HCEC 1CT (cell line): Measurements from ENCODE around the gene BMAL1.

Source experiments
- DNase-seq: peaks from one replicate; pipeline ENCODE4 v3.0.0-alpha.2; 2017

Gene BMAL1

GRCh38 chr11:13291800-13292199, 14.2 kb downstream of the BMAL1 start:
- no peak for DNase-seq

DNA sequence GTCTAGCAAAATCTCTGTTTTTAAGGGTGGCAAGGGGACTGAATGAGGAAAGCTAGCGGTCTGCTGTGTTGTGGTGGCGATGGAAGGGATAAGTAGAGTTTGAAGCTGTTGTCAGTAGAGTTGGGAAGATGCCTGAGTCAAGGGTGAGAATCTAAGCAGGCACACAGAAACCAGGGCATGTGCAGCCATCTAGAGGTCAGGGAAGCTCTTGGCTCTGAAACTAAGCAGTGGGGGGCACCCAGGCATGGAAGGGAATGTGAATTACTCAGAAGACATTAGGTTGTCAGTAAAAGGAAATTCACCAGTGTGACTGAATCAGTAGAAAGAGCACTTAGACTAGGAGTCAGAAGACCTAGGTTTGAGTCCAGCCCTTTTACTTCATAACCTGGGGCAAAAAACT, 15.4 kb downstream of the BMAL1 start:
- no peak for DNase-seq

GRCh38 chr11:13294178-13294577, 16.6 kb downstream of the BMAL1 start:
- no peak for DNase-seq

DNA sequence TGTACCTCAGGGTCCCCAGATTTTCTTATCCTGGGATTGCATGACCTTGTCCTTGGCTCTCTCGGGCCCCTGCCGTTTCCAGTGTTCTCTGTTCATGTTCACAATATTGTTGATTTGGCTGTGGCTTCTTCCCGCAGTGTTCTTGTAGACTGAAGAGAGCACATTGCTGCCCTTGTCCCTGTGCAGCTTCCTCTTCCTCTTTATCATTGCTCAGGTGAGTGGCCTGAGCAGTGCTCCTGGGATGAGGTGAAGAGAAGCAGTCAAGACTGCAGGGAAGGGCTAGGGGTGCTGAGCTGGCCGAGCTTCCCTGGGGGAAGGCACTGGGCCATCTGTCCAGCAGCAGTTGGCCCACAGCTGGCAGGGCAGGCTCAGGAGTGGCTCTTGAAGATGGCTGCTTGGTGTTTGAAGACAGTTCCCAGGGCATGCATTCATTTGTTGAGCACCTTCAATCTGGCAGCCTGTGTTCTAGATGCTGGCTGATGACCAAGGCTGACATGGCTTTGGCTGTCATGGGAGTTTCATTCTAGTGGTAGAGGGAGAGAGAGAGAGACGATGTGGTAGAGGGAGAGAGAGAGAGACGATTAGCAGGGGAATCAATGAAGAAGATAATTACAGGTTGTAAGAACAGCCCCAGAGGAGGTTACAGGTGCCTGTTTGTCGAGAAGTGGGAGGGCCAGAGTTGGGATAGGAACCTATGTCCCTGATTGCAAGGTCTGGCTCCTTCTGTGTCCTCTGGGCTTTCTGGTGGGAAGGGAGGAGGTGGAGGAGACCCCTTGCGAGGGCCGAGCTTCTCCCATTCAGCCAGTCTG, 17.4 kb downstream of the BMAL1 start:
- DNase-seq: no peak

- no peak for DNase-seq
Measured at GRCh38 chr11:13297308-13297916, 19.8 kb downstream of the BMAL1 start.

GRCh38 chr11:13297917-13298356, 20.3 kb downstream of the BMAL1 start:
- no peak for DNase-seq

- no peak for DNase-seq
Measured at GRCh38 chr11:13298765-13299164, 21.2 kb downstream of the BMAL1 start.

GRCh38 chr11:13301522-13301921, 23.9 kb downstream of the BMAL1 start:
- DNase-seq: no peak

GRCh38 chr11:13302420-13302958, 24.9 kb downstream of the BMAL1 start:
- no peak for DNase-seq

DNA sequence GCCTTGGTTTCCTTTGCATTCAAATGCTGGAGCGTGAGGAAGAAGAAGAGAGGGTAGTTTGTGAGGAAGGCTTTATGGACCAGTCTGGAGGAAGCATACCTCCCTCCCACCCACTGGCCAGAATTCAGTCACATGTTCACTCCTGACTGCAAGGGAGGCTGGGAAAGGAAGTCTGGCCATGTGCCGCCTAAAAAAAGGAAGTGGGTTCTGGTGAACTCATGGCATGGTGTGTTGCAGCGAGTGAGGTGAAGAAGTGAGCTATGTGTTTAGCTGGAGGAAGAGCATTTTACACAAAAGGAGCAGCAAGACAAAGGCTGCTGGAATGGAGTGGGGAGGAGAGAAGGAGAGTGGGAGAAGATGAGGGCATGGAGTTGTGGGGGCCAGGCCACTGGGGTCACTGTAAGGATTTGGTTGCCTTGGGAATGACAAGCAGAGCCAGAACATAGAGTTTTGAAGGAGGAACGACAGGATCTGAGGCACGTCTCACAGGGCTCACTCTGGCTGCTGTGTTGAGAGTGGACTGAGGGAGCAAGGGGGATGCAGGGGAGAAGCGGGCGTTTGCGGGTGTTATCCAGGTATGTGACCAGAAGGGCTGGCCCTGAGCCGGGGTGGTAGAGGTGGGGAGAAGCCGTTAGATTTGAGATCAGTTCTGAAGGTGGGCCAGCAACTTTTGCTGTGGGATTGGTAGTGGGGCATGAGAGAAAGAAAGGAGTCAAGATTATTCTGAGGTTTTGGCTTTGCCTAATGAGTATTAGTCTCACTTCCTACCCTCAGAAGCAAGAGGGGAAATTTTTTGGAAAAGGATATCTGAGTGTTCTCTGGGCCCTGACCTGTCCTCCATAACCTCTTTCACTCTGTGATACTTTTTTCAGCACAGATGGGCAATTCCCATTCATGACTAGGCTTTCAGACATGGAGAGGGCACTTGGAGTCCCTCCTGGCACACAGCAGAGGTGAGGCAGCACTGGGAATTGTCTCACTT, 26.4 kb downstream of the BMAL1 start:
- DNase-seq: no peak

DNA sequence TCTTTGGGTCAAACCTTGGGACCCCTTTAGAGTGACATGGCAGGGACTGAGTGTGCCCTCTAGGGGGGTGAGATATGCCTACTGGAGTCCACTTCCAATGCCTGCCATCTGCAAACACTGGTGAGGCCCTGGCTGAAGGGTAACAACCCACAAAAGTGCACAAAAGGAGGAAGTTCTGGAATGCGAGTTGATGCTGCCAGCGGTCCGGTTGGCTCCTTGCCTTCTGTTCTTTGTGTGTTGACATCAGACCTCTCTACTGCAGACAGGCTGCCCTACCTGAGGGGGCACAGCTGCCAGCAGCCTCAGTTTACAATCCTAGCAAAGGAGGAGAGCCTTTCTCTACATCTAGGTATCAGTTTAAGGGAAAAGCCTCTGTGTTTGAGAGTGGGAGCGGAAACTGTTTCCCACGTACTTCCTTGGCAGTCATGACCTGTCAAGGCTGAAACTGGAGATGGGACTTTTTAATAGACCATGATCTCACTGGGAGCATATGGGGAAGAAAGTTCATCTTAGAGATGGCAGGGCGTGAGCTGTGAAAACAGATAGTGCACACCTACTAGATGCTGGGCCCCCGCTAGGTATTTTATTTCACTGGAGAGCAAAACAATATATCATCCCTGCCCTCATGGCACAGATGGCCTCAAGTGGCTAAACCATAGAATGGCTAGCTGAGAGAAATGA, 27.2 kb downstream of the BMAL1 start:
- no peak for DNase-seq

DNA sequence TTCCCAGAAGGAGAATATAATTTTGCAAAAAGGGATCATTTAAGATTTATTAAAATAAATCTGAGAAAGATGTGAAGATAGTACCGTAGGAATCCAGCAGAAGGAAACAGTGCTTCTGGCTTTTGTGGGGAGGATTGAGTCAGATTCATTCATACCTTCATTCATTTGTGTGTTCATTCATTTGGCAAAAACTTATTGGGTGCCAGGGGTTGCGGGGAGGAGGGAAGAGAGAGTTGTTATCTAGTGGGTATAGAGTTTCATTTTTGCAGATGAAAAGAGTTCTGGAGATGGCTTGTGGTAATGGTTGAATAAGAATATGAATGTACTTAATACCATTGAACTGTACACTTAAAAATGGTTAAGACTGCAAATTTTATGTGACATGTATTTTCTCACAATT, 31.1 kb downstream of the BMAL1 start:
- DNase-seq: no peak

GRCh38 chr11:13309156-13309555, 31.6 kb downstream of the BMAL1 start:
- no peak for DNase-seq

DNA sequence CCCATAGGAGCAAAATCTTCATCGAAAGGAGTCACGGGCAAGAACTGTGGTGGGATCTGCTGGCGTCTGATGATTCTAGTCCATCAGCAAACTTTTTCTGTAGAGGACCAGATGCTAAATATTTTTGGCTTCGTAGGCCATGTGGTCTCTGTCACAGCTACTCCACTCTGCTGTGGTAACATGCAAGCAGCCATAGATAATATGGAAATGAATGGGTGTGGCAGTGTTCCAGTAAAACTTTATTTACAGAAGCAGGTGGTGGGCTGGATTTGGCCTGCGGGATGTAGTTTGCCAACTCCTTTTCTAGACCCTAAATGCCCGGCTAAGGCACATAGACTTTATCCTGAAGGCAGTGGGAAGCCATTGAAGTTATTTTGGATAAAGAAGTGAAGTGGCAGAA, 32.9 kb downstream of the BMAL1 start:
- DNase-seq: no peak

- no peak for DNase-seq
Measured at GRCh38 chr11:13311570-13311969, 34.0 kb downstream of the BMAL1 start.

GRCh38 chr11:13313005-13313819, 35.6 kb downstream of the BMAL1 start:
- no peak for DNase-seq

- DNase-seq: no peak
Measured at GRCh38 chr11:13314676-13315394, 37.2 kb downstream of the BMAL1 start.

- no peak for DNase-seq
Measured at GRCh38 chr11:13315517-13316432, 38.2 kb downstream of the BMAL1 start.

- peak; percentile 54 for DNase-seq
Measured at GRCh38 chr11:13316528-13316961, 39.0 kb downstream of the BMAL1 start.
